LNCaP clone FGC (cell line): ENCODE measurements around the gene LAMA2.

Source experiments
- DNase-seq: peaks from one replicate; pipeline ENCODE4 v3.0.0-alpha.2; 2011; ENCODE audit warnings: low read depth
- H3K4me3 ChIP-seq: 2 replicates; pipeline ENCODE4 v1.5.1; 2011; ENCODE audit warnings: mild to moderate bottlenecking, low read depth, low read length, control low read depth
- TF ChIP-seq, protein P1 (sequence below): IDR thresholded peaks from 2 replicates; pipeline ENCODE4 v1.5.1; 2012; ENCODE audit warnings: mild to moderate bottlenecking; ENCODE audit not compliant: control insufficient read depth, insufficient read depth; ENCODE audit errors: extremely low read depth

Gene LAMA2

DNA sequence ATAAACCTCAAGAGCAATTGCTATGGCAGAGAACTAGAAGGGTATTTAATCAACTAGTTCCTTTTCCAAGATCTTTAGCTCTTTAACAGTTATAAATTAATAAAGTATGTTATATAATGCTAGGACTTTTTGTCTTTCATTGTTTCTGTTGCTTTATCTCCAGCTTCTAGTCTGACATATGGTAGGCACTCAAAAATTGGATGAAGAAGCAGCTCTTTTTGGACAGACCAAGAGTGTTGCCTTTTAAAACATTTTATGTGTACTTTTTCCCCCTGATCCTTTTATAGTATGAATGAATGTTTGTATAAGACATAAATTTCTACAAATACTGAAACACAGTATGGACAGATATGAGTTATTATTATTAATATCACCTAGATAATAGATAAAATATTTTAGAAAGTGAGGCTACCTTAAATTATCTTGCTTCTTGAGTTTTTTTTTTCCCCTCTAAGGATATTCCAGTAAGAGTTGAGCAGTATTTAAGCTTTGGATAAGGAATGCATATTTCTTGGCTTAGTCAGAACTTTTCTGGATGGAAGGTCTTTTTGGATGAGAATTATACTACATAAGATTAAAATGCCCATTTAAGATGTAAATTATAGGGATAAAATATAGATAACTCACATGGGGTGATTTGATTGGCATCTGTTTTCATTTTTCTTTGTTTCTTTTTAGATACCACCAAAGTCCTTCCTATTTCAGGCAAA, 16.6 kb downstream of the LAMA2 start:
- TF ChIP-seq, protein P1, sequence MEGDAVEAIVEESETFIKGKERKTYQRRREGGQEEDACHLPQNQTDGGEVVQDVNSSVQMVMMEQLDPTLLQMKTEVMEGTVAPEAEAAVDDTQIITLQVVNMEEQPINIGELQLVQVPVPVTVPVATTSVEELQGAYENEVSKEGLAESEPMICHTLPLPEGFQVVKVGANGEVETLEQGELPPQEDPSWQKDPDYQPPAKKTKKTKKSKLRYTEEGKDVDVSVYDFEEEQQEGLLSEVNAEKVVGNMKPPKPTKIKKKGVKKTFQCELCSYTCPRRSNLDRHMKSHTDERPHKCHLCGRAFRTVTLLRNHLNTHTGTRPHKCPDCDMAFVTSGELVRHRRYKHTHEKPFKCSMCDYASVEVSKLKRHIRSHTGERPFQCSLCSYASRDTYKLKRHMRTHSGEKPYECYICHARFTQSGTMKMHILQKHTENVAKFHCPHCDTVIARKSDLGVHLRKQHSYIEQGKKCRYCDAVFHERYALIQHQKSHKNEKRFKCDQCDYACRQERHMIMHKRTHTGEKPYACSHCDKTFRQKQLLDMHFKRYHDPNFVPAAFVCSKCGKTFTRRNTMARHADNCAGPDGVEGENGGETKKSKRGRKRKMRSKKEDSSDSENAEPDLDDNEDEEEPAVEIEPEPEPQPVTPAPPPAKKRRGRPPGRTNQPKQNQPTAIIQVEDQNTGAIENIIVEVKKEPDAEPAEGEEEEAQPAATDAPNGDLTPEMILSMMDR = no peak
- no peak overlapping the region for H3K4me3 ChIP-seq
- no peak for DNase-seq

DNA sequence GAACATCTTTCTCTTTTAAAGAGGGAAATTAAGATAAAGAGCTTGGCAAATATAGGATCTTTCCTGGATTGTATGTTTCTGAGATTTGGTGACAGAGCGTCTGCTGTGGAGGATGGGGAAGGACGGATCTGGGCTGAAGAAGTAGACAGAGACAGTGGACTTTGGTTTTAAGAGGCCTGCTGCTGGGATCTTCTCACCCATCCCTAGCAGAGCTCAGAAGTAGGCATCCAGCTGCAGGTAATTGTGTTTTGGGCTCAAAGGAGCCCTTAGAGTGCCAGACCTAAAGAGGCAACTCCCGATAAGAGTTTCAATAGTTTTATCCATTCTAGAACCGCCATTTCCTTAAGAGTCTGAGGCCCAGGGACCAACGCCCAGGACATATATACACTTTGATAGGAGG, 20.8 kb downstream of the LAMA2 start:
- H3K4me3 ChIP-seq = no peak overlapping the region
- TF ChIP-seq, protein P1 = no peak
- DNase-seq = no peak

DNA sequence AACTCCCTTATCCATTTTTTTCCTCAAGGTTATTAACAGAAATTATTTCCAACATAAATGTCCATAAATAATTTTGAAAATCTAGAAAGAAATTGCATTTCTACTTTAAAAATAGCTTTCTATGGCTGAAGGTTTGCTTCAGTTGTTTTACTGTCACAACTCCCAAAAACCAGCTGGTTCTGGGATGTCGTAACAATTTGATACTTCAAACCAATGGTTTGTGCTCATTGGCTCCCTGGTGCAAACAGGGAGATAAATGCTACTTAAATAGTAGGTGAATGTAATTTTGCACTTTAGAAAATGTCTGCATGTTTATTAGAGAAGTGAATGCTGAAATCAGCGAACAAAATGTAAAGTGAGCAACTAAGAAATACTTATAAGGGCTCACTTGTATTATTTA, 31.1 kb downstream of the LAMA2 start:
- TF ChIP-seq, protein P1 = no peak
- H3K4me3 ChIP-seq = no peak overlapping the region
- DNase-seq = no peak

DNA sequence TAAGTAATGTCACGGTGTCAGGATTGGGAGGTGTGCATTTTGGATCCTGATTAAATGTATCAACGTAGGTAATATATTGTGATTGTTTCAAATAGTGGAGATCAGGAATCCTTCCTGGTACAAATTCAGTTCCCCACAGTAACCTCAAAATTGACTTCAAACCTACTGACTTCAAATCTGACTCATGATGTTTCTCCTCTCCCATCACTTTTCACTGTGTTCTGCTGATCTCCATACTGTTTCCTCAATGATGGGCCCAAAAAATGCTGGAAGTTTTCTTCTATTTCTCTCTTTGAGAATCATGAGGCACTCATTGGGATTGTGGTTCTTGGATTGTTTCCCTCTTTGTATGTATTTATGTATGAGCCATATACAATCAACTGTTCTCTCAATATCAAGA, 35.9 kb downstream of the LAMA2 start:
- TF ChIP-seq, protein P1 = no peak

DNA sequence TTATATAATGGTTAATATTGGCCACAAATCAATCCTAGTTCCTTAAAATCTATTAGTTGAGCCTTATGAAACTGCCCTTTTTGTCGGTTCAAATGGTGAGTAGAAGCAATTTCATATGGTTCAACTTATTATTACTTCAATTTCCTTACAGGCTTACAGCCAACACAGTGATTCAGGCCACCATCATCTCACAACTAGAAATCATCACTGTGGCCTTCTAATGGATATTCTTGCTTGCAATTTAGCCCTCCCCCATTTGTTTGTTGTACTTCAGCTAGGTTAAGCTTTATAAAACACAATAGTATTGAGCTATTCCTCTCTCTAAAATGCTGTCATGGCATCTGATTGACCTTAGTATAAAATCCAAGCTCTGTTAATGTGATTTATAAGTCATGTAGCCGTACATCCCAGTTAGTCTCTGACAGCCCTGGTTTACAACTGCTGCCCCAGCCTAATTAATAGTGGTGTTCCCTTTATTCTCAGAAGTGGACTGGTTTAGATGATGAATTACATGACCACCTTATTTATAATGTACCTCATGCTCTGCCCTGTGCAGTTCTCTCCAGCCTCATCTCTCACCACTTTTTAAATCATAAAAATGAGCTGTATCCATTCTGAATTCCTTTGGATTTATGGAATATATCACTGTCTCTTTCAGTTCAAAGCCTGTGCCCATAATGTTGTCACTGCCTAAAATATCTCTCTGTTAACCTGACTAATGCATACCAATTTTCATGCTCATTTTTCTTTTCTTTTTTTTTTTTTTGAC, 36.7 kb downstream of the LAMA2 start:
- no peak for DNase-seq
- no peak overlapping the region for H3K4me3 ChIP-seq
- TF ChIP-seq, protein P1 = no peak

More for the DNA sequence above, 35.9 kb downstream of the LAMA2 start:
- H3K4me3 ChIP-seq = no peak overlapping the region
- DNase-seq = no peak

DNA sequence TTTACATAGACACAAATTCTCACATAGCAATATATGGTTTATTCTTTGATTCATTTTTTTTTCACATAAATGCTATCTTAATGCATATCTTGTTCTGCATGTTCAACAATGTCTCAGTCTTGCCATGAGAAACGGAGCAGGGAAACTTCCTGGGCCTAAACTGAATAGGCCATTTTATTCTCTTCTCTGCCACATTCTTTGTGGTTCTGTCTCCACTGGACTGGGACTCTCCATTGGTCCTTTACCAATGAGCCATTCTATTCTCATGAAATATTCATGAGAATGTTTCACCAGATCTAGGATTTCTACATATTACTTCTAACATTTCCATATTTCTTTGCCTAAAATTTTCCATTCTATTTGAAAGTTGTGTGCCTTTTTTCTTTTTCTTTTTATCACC, 42.8 kb downstream of the LAMA2 start:
- H3K4me3 ChIP-seq = no peak overlapping the region
- TF ChIP-seq, protein P1 = no peak
- DNase-seq = no peak
